GM23338 (cell line): ENCODE data around the gene NAA20. TPM values are rescaled to one million over a fixed set of nuclear protein-coding genes. Genes with fewer than 3 reads are reported as not detected.

Experiments used
- ATAC-seq: fragments of 200-7000 bp; cut with Tn5 transposase; 3 replicates; pipeline ENCODE4 v1.9.1; 2020
- DNase-seq: peaks from one replicate; pipeline ENCODE4 v3.0.0-alpha.2; 2015; ENCODE audit warnings: low spot score
- H2AFZ ChIP-seq: fragments of 200-600 bp; sonication (generic); 2 replicates; pipeline ENCODE4 v1.8.0; 2016; ENCODE audit warnings: antibody characterized with exemption, mild to moderate bottlenecking, moderate library complexity
- H3F3A ChIP-seq: fragments of 200-600 bp; sonication (generic); replicated peaks from 2 replicates; pipeline ENCODE4 v1.8.0; 2017; ENCODE audit warnings: antibody characterized with exemption, mixed run types, low read depth
- H3K27ac ChIP-seq: fragments of 200-600 bp; sonication (generic); 2 replicates; pipeline ENCODE4 v1.6.1; 2016; ENCODE audit warnings: low read depth
- H3K27me3 ChIP-seq: fragments of 200-600 bp; sonication (generic); 2 replicates; pipeline ENCODE4 v1.8.0; 2016; ENCODE audit warnings: mild to moderate bottlenecking, mixed run types, moderate library complexity; ENCODE audit not compliant: insufficient read depth
- H3K36me3 ChIP-seq: fragments of 200-600 bp; sonication (generic); 2 replicates; pipeline ENCODE4 v1.8.0; 2016; ENCODE audit warnings: mild to moderate bottlenecking; ENCODE audit not compliant: insufficient read depth
- H3K4me1 ChIP-seq: fragments of 200-600 bp; sonication (generic); 2 replicates; pipeline ENCODE4 v1.8.0; 2016; ENCODE audit warnings: mild to moderate bottlenecking, moderate library complexity; ENCODE audit not compliant: insufficient read depth
- H3K4me2 ChIP-seq: fragments of 200-600 bp; sonication (generic); 2 replicates; pipeline ENCODE4 v1.7.1; 2017; ENCODE audit warnings: mixed run types
- H3K4me3 ChIP-seq: fragments of 200-600 bp; sonication (generic); 2 replicates; pipeline ENCODE4 v1.6.1; 2016; ENCODE audit warnings: mixed run types
- H3K79me2 ChIP-seq: fragments of 200-600 bp; sonication (generic); replicated peaks from 2 replicates; pipeline ENCODE4 v1.8.0; 2017; ENCODE audit warnings: mild to moderate bottlenecking; ENCODE audit not compliant: insufficient read depth
- H3K9me2 ChIP-seq: fragments of 200-600 bp; sonication (generic); 2 replicates; pipeline ENCODE4 v1.8.0; 2017; ENCODE audit not compliant: insufficient read depth
- H4K20me1 ChIP-seq: fragments of 200-600 bp; sonication (generic); replicated peaks from 2 replicates; pipeline ENCODE4 v1.8.0; 2017; ENCODE audit warnings: mild to moderate bottlenecking; ENCODE audit not compliant: insufficient read depth
- H3K27ac Mint-ChIP-seq: 2 replicates; pipeline ENCODE4 v1.8.0; 2020; ENCODE audit warnings: inconsistent platforms, mild to moderate bottlenecking, moderate library complexity, mixed read lengths
- H3K27me3 Mint-ChIP-seq: 3 replicates; pipeline ENCODE4 v1.8.0; 2022; ENCODE audit warnings: low read depth, mild to moderate bottlenecking, moderate library complexity, mixed read lengths, inconsistent platforms; ENCODE audit not compliant: insufficient read depth, poor library complexity
- H3K36me3 Mint-ChIP-seq: 3 replicates; pipeline ENCODE4 v1.8.0; 2021; ENCODE audit warnings: low read depth, mild to moderate bottlenecking, inconsistent platforms, moderate library complexity, mixed read lengths
- H3K4me1 Mint-ChIP-seq: 3 replicates; pipeline ENCODE4 v1.8.0; 2020; ENCODE audit warnings: mild to moderate bottlenecking, inconsistent platforms, mixed read lengths
- H3K4me3 Mint-ChIP-seq: 3 replicates; pipeline ENCODE4 v1.8.0; 2021; ENCODE audit warnings: moderate library complexity, mild to moderate bottlenecking, inconsistent platforms, mixed read lengths
- H3K9me3 Mint-ChIP-seq: 3 replicates; pipeline ENCODE4 v1.8.0; 2020; ENCODE audit warnings: moderate library complexity, mild to moderate bottlenecking, inconsistent platforms, mixed read lengths
- CTCF ChIP-seq, 2 experiments: fragments of 200-600 bp in 1 of 2; sonication (generic) in 1 of 2; conservative IDR thresholded peaks; 2 replicates each; pipeline versions ENCODE4 v1.5.1 to v1.6.1; 2016 to 2017; ENCODE audit warnings: antibody characterized with exemption in 2 of 2, low read depth in 2 of 2, mild to moderate bottlenecking in 2 of 2, moderate library complexity in 1 of 2
- EZH2 ChIP-seq: fragments of 200-600 bp; sonication (generic); IDR thresholded peaks from one replicate; pipeline ENCODE4 v1.8.0; 2017; ENCODE audit warnings: antibody characterized with exemption, mild to moderate bottlenecking, low read depth; ENCODE audit not compliant: unreplicated experiment
- JUNB ChIP-seq: IDR thresholded peaks from one replicate; pipeline ENCODE4 v1.6.1; 2016; ENCODE audit warnings: antibody characterized with exemption; ENCODE audit not compliant: unreplicated experiment
- NANOG ChIP-seq: IDR thresholded peaks from 2 replicates; pipeline ENCODE4 v1.6.1; 2016; ENCODE audit warnings: antibody characterized with exemption, borderline replicate concordance
- POLR2AphosphoS5 ChIP-seq: IDR thresholded peaks from 2 replicates; pipeline ENCODE4 v1.6.1; 2016; ENCODE audit warnings: antibody characterized with exemption, low read depth
- REST ChIP-seq: IDR thresholded peaks from one replicate; pipeline ENCODE4 v1.6.1; 2018; ENCODE audit warnings: antibody characterized with exemption; ENCODE audit not compliant: unreplicated experiment
- STAT1 ChIP-seq: IDR thresholded peaks from one replicate; pipeline ENCODE4 v1.6.1; 2016; ENCODE audit warnings: antibody characterized with exemption; ENCODE audit not compliant: unreplicated experiment
- ZNF114 ChIP-seq: fragments of 250-450 bp; sonication (Bioruptor Pico); IDR thresholded peaks from 2 replicates; pipeline ENCODE4 v1.5.0; 2020; ENCODE audit warnings: mild to moderate bottlenecking, moderate library complexity
- ZNF331 ChIP-seq: fragments of 250-450 bp; sonication (Bioruptor Pico); IDR thresholded peaks from 2 replicates; pipeline ENCODE4 v1.5.0; 2020; ENCODE audit warnings: low read depth, mild to moderate bottlenecking, moderate library complexity
- ZNF462 ChIP-seq: fragments of 250-450 bp; sonication (Bioruptor Pico); IDR thresholded peaks from 2 replicates; pipeline ENCODE4 v1.5.0; 2020; ENCODE audit warnings: mild to moderate bottlenecking, moderate library complexity
- polyA plus RNA-seq: library from polyadenylated mRNA; unstranded; fragments of >200 nt; fragmentation: Nextera tagmentation; extraction: Ambion mirVana; gene quantifications from 2 replicates; pipeline ENCODE4 v1.2.1, GENCODE V29; 2016
- total RNA-seq: library from RNA; depleted of rRNA; stranded (reverse); fragments of >200 nt; shearing (Covaris generic); gene quantifications from 2 replicates; pipeline ENCODE4 v1.2.3, GENCODE V29; 2014

NAA20 gene
- total and polyA plus RNA-seq, 2 experiments from 2014 or later, result 28.7 to 117 TPM

- no peak for TF ChIP-seq CTCF (conservative IDR thresholded peaks at IDR 0.05; ENCODE audit: low read depth in 2 of 2)
- TF ChIP-seq REST, result no peak
- no peak for TF ChIP-seq NANOG
Observed at GRCh38 chr20:19975901-19976300, 41.3 kb upstream of the NAA20 start (continued).

GRCh38 chr20:19976595-19977372, 40.4 kb upstream of the NAA20 start:
- Histone ChIP-seq H3K27ac (no peak overlapping the region), H3F3A (no peaks in the 10 kb centered on the region), H3K9me2 (no peaks in the 10 kb centered on the region), H3K4me1 (no peaks in the 10 kb centered on the region), H3K4me2 (no peak overlapping the region), H2AFZ (peak overlapping the region; percentile 52; the same call in 1 of the 2 replicates), H3K79me2 (no peaks in the 10 kb centered on the region), H3K36me3 (no peaks in the 10 kb centered on the region), H3K27me3 (no peaks in the 10 kb centered on the region), H3K4me3 (no peak overlapping the region), H4K20me1 (no peaks in the 10 kb centered on the region)
- H3K9me3 Mint-ChIP-seq, result no peaks in the 10 kb centered on the region
- DNase-seq (no peak), ATAC-seq (peak; percentile 77)
- peaks cover 8% of the 10 kb centered on the region for H3K4me1 Mint-ChIP-seq
- H3K36me3 Mint-ChIP-seq, result no peaks in the 10 kb centered on the region
- peaks cover 5% of the 10 kb centered on the region for H3K27me3 Mint-ChIP-seq
- H3K27ac Mint-ChIP-seq, result peak overlapping the region; percentile 28; the same call in 1 of the 2 replicates
- H3K4me3 Mint-ChIP-seq, result no peak overlapping the region
- TF ChIP-seq NANOG (no peak), POLR2AphosphoS5 (no peak), ZNF331 (CRISPR knock-in tag) (no peak), ZNF114 (CRISPR knock-in tag) (no peak), STAT1 (no peak), CTCF (conservative IDR thresholded peaks at IDR 0.05; ENCODE audit: low read depth in 2 of 2) (no peak), JUNB (no peak), EZH2 (no peak), ZNF462 (no peak)
